OCI-LY1 (cell line): ENCODE results near the gene TSC1.

Source experiments
- H2AFZ ChIP-seq: fragments of 200-600 bp; sonication (generic), shearing (Covaris generic); 2 replicates; pipeline ENCODE4 v1.6.0; 2014; ENCODE audit warnings: antibody characterized with exemption, mild to moderate bottlenecking, low read length
- H3F3A ChIP-seq: fragments of 200-600 bp; sonication (generic), shearing (Covaris generic); 2 replicates; pipeline ENCODE4 v1.6.0; 2014; ENCODE audit warnings: mild to moderate bottlenecking, antibody characterized with exemption, low read length, moderate library complexity; ENCODE audit not compliant: insufficient read depth
- H3K27ac ChIP-seq: fragments of 200-600 bp; sonication (generic); 2 replicates; pipeline ENCODE4 v1.5.1; 2014; ENCODE audit warnings: low read length, mixed run types, mild to moderate bottlenecking, low read depth; ENCODE audit not compliant: poor library complexity, severe bottlenecking
- H3K27me3 ChIP-seq: fragments of 200-600 bp; sonication (generic); 2 replicates; pipeline ENCODE4 v1.6.0; 2014; ENCODE audit warnings: antibody characterized with exemption, mild to moderate bottlenecking, low read length, moderate library complexity; ENCODE audit not compliant: insufficient read depth
- H3K36me3 ChIP-seq: fragments of 200-600 bp; sonication (generic); 2 replicates; pipeline ENCODE4 v1.6.1; 2014; ENCODE audit warnings: mild to moderate bottlenecking, antibody characterized with exemption, low read length, moderate library complexity, mixed read lengths; ENCODE audit not compliant: insufficient read depth
- H3K4me1 ChIP-seq: fragments of 200-600 bp; sonication (generic); 2 replicates; pipeline ENCODE4 v1.5.1; 2014; ENCODE audit warnings: mild to moderate bottlenecking, low read length, moderate library complexity; ENCODE audit not compliant: insufficient read depth, severe bottlenecking
- H3K4me2 ChIP-seq: fragments of 200-600 bp; sonication (generic), shearing (Covaris generic); 2 replicates; pipeline ENCODE4 v1.6.1; 2014; ENCODE audit warnings: low read length
- H3K4me3 ChIP-seq: fragments of 200-600 bp; sonication (generic); 2 replicates; pipeline ENCODE4 v1.5.1; 2014; ENCODE audit warnings: low read length, low read depth, mild to moderate bottlenecking, mixed read lengths; ENCODE audit not compliant: poor library complexity, severe bottlenecking
- H3K79me2 ChIP-seq: fragments of 200-600 bp; shearing (Covaris generic); 2 replicates; pipeline ENCODE4 v1.6.1; 2016; ENCODE audit warnings: mixed run types, low read length, mixed read lengths; ENCODE audit not compliant: insufficient read depth
- H3K9ac ChIP-seq: fragments of 200-600 bp; sonication (generic), shearing (Covaris generic); 2 replicates; pipeline ENCODE4 v1.6.1; 2014; ENCODE audit warnings: mild to moderate bottlenecking, low read length, mixed read lengths
- H3K9me2 ChIP-seq: fragments of 200-600 bp; sonication (generic), shearing (Covaris generic); 2 replicates; pipeline ENCODE4 v1.6.1; 2014; ENCODE audit warnings: low read depth, mild to moderate bottlenecking, low read length, mixed read lengths
- H3K9me3 ChIP-seq: fragments of 200-600 bp; shearing (Covaris generic); 2 replicates; pipeline ENCODE4 v1.6.1; 2014; ENCODE audit warnings: low read length, mixed read lengths
- H4K20me1 ChIP-seq: fragments of 200-600 bp; sonication (generic), shearing (Covaris generic); 2 replicates; pipeline ENCODE4 v1.6.0; 2016; ENCODE audit warnings: mild to moderate bottlenecking, low read length; ENCODE audit not compliant: insufficient read depth
- CTCF ChIP-seq: fragments of 200-600 bp; sonication (generic), shearing (Covaris generic); IDR thresholded peaks from 2 replicates; pipeline ENCODE4 v1.5.1; 2017; ENCODE audit warnings: mild to moderate bottlenecking, antibody characterized with exemption, low read length, moderate library complexity, mixed read lengths
- EZH2 ChIP-seq: fragments of 200-600 bp; sonication (generic), shearing (Covaris generic); IDR thresholded peaks from 2 replicates; pipeline ENCODE4 v1.8.0; 2017; ENCODE audit warnings: borderline replicate concordance, mixed run types, mild to moderate bottlenecking, antibody characterized with exemption, low read length, moderate library complexity, mixed read lengths

The TSC1 gene

GRCh38 chr9:132947756-132948155 lies 3.3 kb upstream of the TSC1 start:
- Histone ChIP-seq H3K4me3 (no peak overlapping the region), H3K36me3 (no peaks in the 10 kb centered on the region), H3K9me2 (no peaks in the 10 kb centered on the region), H3K27me3 (no peaks in the 10 kb centered on the region), H3K4me2 (no peak overlapping the region), H3F3A (no peaks in the 10 kb centered on the region), H3K9ac (no peak overlapping the region), H3K9me3 (no peaks in the 10 kb centered on the region), H3K79me2 (0 out of 2 replicates have a peak, but pooled peaks cover 9% of the 10 kb centered on the region), H3K27ac (no peak overlapping the region), H3K4me1 (peaks cover 23% of the 10 kb centered on the region), H4K20me1 (no peaks in the 10 kb centered on the region), H2AFZ (no peak overlapping the region)
- TF ChIP-seq EZH2 (no peak), CTCF (no peak)

GRCh38 chr9:132946631-132947295 lies 2.3 kb upstream of the TSC1 start:
- Histone ChIP-seq H4K20me1 (no peaks in the 10 kb centered on the region), H3K27me3 (no peaks in the 10 kb centered on the region), H3K4me3 (no peak overlapping the region), H3K9me3 (no peaks in the 10 kb centered on the region), H3F3A (0 out of 2 replicates have a peak, but pooled peaks cover 2% of the 10 kb centered on the region), H3K9me2 (no peaks in the 10 kb centered on the region), H3K4me1 (peaks cover 33% of the 10 kb centered on the region), H2AFZ (no peak overlapping the region), H3K36me3 (no peaks in the 10 kb centered on the region), H3K27ac (no peak overlapping the region), H3K9ac (no peak overlapping the region), H3K79me2 (peaks cover 18% of the 10 kb centered on the region; the same call in 1 of the 2 replicates), H3K4me2 (no peak overlapping the region)
- TF ChIP-seq EZH2 (no peak), CTCF (no peak)

GRCh38 chr9:132946211-132946610 lies 1.8 kb upstream of the TSC1 start:
- H3K79me2 ChIP-seq, result peaks cover 23% of the 10 kb centered on the region
- no peaks in the 10 kb centered on the region for H4K20me1 ChIP-seq
- no peaks in the 10 kb centered on the region for H3K9me2 ChIP-seq
- H2AFZ ChIP-seq, result no peak overlapping the region
- no peak overlapping the region for H3K27ac ChIP-seq
- H3K36me3 ChIP-seq, result no peaks in the 10 kb centered on the region
- TF ChIP-seq CTCF (no peak), EZH2 (no peak)
- no peak overlapping the region for H3K9ac ChIP-seq
- H3K4me1 ChIP-seq, result peaks cover 39% of the 10 kb centered on the region
- no peaks in the 10 kb centered on the region for H3K27me3 ChIP-seq
- H3K9me3 ChIP-seq, result no peaks in the 10 kb centered on the region
- no peak overlapping the region for H3K4me3 ChIP-seq
- H3F3A ChIP-seq, result 0 out of 2 replicates have a peak, but pooled peaks cover 2% of the 10 kb centered on the region
- H3K4me2 ChIP-seq, result no peak overlapping the region
